ENCODE data around the gene PACSIN2. TPM values are rescaled to one million over a fixed set of nuclear protein-coding genes. Genes with fewer than 3 reads are reported as not detected.

Gene PACSIN2
- total RNA-seq, 2 experiments from 2014 or later: 33.5 to 35.7 TPM

GRCh38 chr22:42887120-42887519 is 127.8 kb downstream of the PACSIN2 start:
- ChIA-PET CTCF (no interaction called here), POLR2A (no interaction called here)
- DNase-seq (no peak), ATAC-seq (no peak)
- TF ChIP-seq CTCF (IDR thresholded peaks at IDR 0.05): no peak
- Mint-ChIP-seq H3K4me3 (no peak overlapping the region), H3K4me1 (ENCODE audit: low read depth) (peaks cover 10% of the 10 kb centered on the region), H3K27ac (no peak overlapping the region), H3K9me3 (no peaks in the 10 kb centered on the region), H3K27me3 (no peaks in the 10 kb centered on the region), H3K36me3 (ENCODE audit: low read depth) (peaks cover 6% of the 10 kb centered on the region)
- intact Hi-C loops (cut with micrococcal nuclease): no loop called here

- ATAC-seq (no peak), DNase-seq (no peak)
- TF ChIP-seq CTCF (IDR thresholded peaks at IDR 0.05): no peak
- intact Hi-C loops (cut with micrococcal nuclease): no loop called here
- Mint-ChIP-seq H3K27me3 (no peaks in the 10 kb centered on the region), H3K9me3 (no peaks in the 10 kb centered on the region), H3K4me3 (no peak overlapping the region), H3K4me1 (ENCODE audit: low read depth) (peaks cover 10% of the 10 kb centered on the region), H3K27ac (no peak overlapping the region), H3K36me3 (ENCODE audit: low read depth) (peaks cover 4% of the 10 kb centered on the region)
- POLR2A ChIA-PET: interaction anchor here (1.4 kb wide), 1 partner anchor 13 kb away, joined by 3 read pairs; no protein-coding TSS in a partner anchor
- CTCF ChIA-PET: no interaction called here
Measured at GRCh38 chr22:42885446-42885845, 129.5 kb downstream of the PACSIN2 start.

GRCh38 chr22:42884616-42885375 is 130.2 kb downstream of the PACSIN2 start:
- Mint-ChIP-seq H3K36me3 (ENCODE audit: low read depth) (peaks cover 4% of the 10 kb centered on the region), H3K9me3 (no peaks in the 10 kb centered on the region), H3K4me1 (ENCODE audit: low read depth) (peaks cover 10% of the 10 kb centered on the region), H3K27ac (no peak overlapping the region), H3K4me3 (no peak overlapping the region), H3K27me3 (no peaks in the 10 kb centered on the region)
- ChIA-PET POLR2A (interaction anchor here (0.9 to 1.4 kb wide), 2 partner anchors 14 to 69 kb away, joined by 3 read pairs; no protein-coding TSS in a partner anchor), CTCF (interaction anchor here (0.7 kb wide), 1 partner anchor 149 kb away, joined by 3 read pairs; no protein-coding TSS in a partner anchor)
- DNase-seq: no peak
- TF ChIP-seq CTCF (IDR thresholded peaks at IDR 0.05): no peak
- no peak for ATAC-seq
- intact Hi-C loops (cut with micrococcal nuclease): no loop called here

GRCh38 chr22:42883970-42884369 is 131.0 kb downstream of the PACSIN2 start:
- intact Hi-C loops (cut with micrococcal nuclease): no loop called here
- peaks cover 2% of the 10 kb centered on the region for H3K4me1 Mint-ChIP-seq (ENCODE audit: low read depth)
- POLR2A ChIA-PET: interaction anchor here (0.9 kb wide), 1 partner anchor 70 kb away, joined by 3 read pairs; no protein-coding TSS in a partner anchor
- H3K36me3 Mint-ChIP-seq (ENCODE audit: low read depth): no peaks in the 10 kb centered on the region
- ATAC-seq (no peak), DNase-seq (no peak)
- H3K27ac Mint-ChIP-seq: no peak overlapping the region
- no peak for TF ChIP-seq CTCF (IDR thresholded peaks at IDR 0.05)
- no peaks in the 10 kb centered on the region for H3K9me3 Mint-ChIP-seq
- H3K27me3 Mint-ChIP-seq: no peaks in the 10 kb centered on the region
- H3K4me3 Mint-ChIP-seq: no peak overlapping the region
- CTCF ChIA-PET: interaction anchor here (0.6 to 0.7 kb wide), 2 partner anchors 16 to 150 kb away, joined by 3 read pairs; no protein-coding TSS in a partner anchor

- H3K27me3 Mint-ChIP-seq: no peaks in the 10 kb centered on the region
- no peaks in the 10 kb centered on the region for H3K9me3 Mint-ChIP-seq
- H3K4me3 Mint-ChIP-seq: no peak overlapping the region
- no peak for DNase-seq
- no peak overlapping the region for H3K27ac Mint-ChIP-seq
- H3K36me3 Mint-ChIP-seq (ENCODE audit: low read depth): no peaks in the 10 kb centered on the region
- no peak for TF ChIP-seq CTCF (IDR thresholded peaks at IDR 0.05)
- ATAC-seq: no peak
- no peaks in the 10 kb centered on the region for H3K4me1 Mint-ChIP-seq (ENCODE audit: low read depth)
- CTCF ChIA-PET: interaction anchor here (0.6 kb wide), 1 partner anchor 15 kb away, joined by 3 read pairs; no protein-coding TSS in a partner anchor
- POLR2A ChIA-PET: no interaction called here
- intact Hi-C loops (cut with micrococcal nuclease): no loop called here
Measured at GRCh38 chr22:42883121-42883520, 131.8 kb downstream of the PACSIN2 start.
